ENCODE results near the gene TCF7.

Gene TCF7

DNA sequence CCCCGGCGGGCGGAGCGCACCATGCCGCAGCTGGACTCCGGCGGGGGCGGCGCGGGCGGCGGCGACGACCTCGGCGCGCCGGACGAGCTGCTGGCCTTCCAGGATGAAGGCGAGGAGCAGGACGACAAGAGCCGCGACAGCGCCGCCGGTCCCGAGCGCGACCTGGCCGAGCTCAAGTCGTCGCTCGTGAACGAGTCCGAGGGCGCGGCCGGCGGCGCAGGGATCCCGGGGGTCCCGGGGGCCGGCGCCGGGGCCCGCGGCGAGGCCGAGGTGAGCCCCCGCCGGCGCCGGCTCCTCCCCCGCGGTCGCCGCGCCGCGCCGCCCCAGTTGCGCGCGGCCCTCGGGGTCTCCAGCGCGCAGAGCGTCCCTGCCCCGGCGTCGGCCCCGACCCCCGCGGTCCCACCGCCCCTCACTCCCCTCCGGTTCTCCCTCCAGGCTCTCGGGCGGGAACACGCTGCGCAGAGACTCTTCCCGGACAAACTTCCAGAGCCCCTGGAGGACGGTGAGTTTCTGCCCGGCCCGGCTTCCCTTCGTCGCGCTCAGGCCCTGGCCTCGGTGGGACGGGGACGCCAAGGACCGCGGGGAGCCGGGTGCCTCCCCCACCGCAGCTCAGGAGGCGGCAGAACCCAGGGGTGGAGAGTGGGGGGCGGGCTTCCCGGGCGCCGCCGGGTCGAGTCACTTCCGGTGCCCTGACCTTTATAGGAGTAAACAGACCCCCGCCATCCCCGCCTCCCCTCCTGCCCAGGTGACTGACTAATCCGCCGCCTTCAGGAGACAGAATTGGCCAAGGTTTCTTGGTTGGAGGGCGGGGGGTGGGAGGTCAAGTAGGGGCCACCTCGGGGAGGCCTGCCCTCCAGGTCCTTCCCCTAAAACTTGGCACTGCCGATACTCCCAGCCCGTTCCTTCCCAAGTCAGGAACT is 665 bp downstream of the TCF7 start:
- peak; percentile 70 for DNase-seq

DNA sequence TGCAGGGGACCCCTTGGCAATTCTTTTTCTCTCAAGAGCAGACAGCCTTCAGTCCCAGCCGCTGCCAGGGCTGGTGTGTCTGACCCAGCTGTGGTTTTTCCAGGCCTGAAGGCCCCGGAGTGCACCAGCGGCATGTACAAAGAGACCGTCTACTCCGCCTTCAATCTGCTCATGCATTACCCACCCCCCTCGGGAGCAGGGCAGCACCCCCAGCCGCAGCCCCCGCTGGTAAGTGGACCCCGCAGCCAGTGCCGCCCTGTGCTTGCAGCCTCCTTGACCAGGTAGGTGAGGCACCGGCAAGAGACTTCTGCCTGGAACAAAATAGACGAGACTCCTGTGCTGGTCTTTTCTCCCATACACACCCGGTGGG is 1.3 kb downstream of the TCF7 start:
- DNase-seq = no peak

DNA sequence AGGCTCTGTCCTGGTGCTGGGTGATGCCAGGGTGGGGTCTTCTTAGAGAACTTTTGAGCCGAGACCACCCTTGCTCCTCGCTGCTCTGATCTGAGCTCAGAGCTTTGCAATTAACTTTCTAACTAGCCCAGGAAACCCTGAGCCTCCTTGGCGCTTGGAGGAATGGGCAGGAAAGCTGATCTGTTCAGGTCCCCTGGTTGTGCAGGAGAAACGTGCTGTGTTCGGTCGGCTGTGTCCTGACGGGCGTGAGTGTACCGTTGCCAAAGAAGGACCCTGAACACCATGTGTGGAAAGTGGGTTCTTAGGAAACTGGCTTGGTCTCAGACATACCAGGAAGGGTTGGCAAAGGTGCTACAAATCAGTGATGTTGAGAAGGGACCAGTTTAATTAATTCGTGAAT is 1.8 kb downstream of the TCF7 start:
- no peak for DNase-seq

DNA sequence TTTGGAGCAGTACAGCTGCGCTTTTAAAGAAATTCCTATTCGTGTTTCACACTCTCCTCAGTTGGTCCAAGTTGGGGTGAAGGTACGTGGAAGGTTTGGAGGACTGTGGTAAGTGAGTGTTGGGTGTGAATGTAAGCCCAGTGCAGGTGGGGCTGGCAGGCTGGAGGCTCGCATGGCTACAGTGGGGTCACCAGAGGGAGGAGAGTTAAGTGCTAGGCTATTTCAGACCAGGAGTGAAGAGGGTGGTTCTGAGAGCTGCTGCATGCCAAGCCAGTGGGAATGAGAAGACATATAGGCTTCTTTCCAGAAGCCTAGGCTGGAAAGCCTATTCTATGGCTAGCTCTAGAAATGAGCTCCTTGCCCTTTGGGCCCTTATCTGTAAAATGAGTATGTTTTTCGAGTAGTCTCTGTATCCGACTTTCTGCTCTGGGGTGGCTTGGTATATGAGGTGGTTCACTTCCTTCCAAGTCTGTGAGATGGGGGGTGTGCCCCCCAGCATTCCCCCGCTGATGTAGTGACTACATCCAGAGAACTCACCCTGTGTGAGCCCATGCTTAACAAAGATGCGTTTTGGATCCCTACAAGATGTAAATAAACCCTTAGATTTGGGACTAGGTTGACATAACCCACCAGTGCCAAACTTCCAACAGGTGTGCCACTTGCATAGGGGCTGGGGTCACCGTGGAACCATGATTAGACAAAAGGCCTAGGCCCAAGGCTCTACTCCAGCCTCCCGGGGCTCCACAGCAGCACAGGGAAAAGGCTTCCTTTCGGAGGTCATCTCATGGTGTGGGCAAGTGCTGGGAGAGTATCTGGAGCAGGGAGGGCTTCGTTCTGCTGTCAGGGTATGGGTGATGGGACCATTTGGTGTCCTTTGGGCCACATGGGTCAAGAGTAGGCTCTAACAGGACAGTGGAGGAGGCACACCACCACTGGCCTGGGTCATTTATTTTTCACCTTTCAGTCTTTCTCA is 2.6 kb downstream of the TCF7 start:
- no peak for DNase-seq

DNA sequence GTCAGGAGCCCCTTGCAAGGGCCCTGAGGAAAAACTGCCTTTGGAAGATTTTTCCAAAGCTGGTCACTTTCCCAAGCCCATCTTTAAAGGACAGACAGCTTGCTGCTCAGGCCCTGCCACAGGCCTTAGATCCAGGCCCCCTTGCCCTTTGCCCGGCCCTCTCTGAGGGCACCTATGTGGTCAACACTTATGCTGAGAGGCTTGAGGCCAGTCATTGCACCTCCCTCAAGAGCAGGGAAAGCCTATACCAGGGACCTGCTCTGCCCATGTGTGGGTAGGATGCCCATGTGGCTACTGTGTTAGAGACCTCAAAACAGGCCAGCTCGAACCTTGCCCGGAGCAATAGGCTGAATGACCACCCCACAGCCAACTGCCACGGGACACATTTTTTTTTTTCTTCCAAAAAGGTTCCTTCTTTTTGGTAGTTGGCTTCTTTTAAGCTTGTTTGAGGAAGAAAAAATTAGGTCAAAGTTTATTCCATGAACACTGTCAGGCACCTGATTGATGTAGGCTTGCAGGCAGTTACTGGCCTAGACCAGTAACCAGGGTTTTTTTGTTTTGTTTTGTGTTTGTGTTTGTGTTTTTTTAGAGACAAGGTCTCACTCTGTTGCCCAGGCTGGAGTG is 3.8 kb downstream of the TCF7 start:
- no peak for DNase-seq

DNA sequence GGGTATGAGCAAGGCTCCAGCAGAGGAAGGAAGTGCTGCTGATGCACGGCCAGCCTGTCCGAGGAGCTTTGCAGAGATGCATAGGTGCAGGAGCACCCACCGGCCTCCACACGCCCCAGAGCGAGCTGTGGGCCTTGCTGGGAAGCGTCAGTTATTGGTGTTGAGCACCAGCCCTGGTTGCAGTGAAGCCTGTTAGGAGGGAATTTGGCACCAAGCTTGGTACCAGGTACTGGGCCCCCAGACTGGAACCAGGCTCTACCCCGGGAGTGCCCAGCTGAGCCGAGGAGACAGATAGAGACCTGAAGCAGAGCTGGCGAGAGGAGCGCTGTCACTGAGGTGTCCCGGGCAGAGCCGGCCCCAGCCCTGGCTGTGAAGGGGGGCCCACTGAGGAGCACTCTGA is 5.2 kb downstream of the TCF7 start:
- DNase-seq = no peak

DNA sequence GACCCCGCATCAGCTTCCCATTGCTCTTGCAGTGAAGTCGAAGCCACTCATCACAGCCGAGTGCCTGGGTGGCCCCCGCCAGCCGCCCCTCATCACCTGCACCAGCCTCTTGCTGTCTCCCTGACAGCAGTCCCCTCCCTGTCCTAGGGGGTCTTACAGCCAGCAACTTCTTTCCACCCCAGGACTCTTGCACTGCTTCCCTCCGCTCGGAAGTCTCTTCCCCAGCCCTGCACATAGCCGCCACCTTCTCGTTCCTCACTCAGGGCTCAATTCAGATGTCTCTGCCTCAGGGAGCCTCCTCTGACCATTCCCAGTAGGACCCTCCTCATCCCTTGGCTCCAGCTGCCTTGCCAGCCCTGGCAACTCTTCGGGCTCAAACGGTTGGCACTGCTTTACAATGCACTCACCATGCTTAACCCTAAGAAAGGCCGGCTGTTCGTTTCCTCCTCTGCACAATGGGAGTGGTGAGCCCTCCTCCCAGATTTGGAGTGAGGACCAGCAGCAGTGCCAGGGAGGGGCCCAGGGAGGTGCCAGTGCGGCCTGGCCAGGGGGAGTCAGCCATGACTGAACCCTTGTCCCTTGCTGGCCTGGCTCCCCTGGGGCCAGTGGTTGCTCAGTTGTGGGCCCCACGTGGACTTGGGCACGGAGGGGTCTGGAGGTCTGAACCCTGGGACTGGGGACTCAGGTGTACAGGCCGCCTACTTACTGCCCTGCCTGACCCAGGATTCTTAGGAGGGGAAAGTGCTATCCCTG is 6.1 kb downstream of the TCF7 start:
- DNase-seq = no peak

DNA sequence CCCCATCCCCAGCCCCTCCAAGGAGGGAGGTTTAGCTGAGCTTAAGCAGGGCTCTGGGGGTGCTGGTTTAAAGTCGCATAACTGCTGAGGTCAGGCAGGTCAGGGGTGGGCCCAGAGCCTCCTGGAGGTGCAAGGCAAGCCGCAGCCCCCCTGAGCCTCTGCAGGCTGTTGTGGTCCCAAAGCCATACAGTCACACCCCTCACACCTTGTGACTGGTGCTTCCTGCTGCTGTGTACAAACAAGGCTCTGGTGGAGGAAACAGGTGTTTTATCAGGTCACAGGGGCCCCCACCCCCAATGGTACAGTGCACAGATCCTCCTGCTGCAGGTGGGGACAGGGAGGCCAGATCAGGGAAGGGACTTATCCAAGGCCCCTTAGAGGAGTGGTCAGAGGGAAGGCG is 8.0 kb downstream of the TCF7 start:
- no peak for DNase-seq

DNA sequence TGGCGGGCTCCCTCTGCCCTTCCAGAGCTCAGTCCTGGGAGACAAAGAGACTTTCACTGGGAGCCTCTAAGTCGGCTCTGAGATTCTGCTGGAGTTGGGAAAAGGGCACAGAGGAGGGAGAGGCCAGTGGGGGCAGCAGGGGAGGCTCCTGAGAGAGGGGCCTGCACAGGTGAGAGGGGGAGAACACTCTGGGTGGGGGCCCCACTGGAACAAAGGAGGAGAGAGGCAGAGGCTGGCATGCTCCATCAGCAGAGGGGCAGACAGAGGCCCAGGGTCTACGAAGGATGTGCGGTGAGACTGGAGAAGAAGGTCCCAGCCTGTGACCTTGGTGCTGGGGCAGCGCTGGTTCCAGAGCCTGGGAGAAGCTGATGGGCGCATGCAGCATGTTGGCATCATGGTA is 8.9 kb downstream of the TCF7 start:
- no peak for DNase-seq

DNA sequence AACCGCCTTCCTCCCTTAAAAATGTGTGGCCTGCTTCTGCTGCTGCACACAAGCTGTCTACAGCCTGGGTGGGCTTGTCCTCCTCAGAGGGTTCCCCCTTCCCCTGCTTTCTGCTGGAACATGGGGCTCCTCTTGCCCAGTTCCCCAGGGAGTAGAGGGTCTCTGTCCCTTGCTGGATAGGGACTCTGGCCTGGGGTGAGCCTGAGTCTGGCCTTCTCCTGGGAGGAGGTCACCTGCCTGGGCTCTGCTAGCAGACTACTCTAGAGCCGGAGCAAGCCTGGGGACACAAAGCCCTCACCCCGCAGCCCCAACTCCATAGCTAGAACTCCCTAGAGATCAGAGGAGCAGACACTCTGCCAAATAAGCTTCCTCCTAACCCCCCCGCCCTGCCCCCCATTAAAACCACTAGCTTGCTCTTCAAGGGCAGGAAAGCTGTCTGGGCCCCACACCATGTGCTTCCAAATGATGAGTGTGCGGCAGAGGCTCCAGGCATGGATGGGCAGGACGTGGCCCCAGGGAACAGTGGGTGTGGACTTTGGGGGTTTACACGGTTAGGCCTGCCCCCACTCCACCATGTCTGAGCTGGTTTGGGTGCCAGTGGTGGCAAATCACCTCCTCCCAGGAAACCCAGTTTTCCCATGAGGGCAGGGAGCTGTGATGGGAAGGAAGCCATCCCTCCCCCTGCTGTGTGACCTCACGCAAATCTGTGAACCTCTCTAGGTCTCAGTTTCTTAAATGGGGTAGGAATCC is 10.0 kb downstream of the TCF7 start:
- DNase-seq = no peak

DNA sequence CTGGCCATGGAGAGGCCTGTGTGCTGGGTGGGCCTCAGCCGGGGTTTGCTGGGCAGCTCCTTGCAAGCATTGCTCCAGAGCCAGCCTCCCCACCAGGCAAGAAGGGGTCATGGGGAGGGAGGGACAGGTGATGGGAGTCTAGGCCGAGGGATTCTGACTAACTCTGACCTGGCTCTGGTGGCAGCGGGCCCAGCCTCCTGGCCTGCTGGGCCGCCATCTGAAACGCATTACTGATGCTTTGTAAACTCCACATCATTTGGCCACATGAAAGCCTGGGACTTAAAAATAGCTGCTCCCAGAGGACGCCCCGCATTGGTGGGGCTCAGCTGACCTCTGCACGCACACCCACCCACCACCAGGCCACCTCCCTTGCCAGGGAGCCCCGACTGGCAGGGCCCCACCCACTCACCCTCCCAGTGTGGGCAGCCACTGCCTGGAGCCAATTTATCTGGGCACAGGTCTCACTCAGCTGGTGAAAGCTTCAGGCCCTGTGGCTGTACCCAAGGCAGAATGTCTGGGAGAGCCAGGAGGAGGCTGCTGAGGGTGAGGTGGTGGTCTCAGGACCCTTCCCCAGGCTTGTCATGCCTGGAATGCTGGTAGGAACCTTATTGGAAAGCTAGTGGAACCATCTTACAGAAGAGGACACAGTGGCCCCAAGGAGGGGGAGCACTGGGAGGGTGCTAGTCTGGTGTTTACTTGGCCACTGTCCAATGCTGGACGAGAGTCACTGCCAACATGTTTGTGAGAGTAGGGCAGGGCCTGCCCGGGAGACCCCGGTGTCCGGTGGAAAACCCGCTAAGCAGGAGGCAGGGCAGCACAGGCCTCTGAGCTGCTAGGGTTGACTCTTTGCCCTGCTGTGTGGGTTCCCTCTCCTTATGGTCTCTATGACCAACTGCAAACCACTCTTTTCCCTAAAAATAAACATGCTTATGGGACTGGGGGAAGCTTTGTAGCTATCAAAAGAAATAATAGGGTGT is 10.8 kb downstream of the TCF7 start:
- DNase-seq = no peak

DNA sequence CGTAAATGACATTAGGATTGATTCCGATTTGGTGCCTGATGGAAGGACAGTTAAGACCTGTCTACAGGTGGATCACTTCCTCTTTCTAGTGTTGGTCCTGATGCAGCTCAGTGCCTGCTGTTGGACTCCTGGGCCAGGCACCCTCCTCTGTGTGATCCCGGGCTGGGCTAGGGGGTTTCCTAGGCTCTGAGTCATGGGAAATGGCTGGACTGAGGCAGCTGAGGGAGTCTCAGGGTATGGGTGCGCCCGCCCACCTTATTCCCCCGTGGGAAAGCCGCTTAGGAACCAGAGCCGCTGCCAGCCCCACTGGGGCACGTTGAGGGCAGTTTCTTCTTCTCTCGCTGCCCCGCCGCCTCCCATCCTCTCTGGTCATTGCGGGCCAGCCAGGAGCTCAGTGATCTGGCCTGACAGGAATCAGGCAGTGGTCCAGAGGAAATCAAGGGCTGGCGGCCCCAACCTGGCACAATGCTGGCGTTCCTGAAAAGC is 12.9 kb downstream of the TCF7 start:
- DNase-seq = no peak

DNA sequence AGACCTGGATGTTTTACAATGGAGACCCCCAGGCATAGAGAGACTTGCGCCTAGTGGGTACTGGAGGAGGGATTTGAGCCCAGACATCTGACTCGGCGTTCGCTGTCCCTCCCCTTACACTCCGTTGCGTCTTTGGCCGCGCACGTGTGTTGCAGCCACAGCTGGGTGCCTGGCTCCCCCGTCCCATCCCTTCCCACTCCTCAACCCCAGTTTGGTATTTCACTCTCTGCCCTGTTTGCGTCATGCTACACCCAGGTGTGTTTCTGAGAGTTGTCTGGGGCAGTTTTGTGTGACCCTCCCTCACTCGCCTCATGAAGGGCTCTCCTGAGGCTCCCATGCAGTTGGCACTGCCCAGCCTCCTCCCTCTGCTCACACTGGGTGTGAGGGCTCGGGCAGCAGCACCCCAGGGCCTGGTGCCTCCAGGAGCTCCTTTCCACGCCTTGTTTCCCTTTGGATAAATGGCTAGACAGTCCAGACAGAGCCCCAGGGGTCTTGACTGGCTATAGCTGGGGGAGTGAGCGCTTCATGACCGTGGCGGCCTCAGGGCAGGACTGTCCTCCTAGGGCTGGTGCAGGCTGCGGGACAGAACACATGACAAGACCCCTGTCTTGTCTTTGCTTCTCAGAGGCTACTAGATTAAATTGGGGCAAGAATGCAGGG is 13.6 kb downstream of the TCF7 start:
- DNase-seq = no peak

DNA sequence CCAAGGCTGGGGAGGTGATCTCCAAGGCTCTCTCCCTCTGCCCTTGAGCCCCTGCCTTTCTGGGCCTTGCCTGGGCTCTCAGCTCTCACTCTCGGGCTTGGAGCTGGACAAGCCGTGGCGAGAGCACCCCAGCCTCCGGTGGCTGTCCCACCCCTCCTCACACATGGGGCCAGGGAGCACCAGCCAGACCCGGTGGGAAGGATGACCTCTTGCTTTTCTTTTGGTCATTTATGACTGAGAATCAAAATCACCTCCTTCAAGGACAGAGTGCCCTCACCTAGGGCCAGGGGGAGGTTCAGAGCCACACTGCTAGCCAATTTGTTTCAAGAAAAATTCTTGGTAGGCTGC is 14.1 kb downstream of the TCF7 start:
- no peak for DNase-seq

DNA sequence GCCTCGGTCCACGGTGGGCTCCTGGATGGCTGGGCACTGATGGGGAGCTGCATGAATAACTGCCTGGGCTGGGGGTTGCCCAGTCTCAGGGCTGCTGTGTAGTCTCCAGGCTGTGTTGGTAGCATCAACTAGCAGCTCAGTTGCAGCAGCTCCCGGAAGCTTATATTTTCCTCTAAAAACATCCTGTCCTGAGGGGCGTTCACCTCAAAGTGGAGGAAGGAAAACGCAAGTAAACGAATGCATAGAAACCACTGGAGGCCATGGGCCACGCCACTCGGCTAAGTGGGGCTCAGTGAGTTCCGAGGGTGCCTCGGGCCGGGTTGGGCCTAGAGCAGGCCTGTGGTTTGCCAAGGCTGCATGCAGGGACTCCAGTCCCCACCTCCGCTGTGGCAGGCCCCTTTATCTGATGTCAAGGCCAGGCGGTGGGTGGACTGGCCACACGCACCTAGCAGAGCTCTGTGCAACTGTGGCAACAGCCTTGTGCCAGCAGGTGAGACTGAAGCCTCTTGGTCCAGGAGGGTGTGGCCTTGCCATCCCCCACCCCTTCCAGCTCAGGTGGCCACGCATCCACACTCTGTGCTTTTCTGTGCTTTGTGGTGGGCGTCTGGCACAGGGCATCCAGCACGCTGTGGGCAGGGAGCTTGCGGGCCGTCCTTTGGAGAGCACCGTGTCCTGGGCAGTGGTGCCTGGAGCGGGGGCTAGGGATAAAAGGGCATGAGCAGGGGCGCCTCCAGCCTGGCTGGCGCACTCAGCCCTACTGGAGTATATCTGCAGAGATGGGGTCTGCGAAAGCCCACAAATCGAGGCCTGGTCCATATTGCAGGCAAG is 15.1 kb downstream of the TCF7 start:
- no peak for DNase-seq

DNA sequence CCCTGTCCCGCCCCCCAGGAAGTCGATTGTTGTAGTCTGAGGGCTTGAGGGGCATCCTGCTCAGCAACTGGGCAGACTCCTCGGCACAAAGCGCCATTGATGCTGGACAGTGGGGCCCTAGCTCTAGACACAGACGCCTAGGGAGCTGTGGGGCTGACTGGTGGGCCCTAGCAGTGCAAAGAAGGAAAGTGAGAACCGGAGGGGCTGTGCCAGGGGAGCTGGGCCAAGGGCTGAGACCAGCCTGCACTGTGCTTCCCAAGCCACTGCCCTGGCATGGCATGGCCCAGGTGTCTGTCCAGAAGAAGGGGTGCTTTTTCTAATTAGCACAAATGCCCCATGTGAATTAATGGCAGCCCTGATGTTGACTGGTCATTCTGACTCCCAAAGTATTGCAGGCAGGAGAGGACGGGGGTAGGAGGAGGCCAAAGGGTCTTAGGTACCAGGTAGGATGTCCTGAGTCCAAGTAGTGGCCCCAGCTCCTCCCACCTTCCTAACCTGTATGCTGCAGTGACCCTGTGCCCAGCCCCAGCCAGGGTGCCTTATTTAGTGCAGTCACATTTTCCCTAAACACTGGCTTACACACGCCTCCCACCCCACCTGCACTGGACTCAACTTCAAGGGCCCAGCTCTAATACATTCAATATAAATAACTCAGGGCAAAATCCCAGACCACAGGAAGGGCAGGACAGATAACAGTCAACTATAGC is 15.9 kb downstream of the TCF7 start:
- DNase-seq = peak; percentile 2

DNA sequence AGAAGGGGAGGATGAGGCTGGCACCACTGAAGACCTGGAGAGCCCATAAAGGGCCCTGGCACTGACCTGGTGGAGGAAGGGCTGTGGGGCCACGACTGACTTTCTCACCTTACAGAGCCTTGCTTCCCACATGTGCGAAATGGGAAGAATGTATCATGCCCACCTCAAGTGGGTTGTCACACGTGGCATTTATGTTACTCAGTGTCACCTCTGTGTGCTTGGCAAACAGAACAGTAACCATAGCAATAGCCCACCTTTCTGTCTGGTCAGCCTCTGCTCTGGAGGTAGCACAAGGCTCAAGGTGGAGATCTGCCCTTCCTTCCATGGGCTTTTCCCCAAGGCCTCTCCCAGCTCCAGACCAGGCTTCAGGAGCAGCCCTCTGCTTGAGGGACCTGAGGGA is 16.7 kb downstream of the TCF7 start:
- no peak for DNase-seq

DNA sequence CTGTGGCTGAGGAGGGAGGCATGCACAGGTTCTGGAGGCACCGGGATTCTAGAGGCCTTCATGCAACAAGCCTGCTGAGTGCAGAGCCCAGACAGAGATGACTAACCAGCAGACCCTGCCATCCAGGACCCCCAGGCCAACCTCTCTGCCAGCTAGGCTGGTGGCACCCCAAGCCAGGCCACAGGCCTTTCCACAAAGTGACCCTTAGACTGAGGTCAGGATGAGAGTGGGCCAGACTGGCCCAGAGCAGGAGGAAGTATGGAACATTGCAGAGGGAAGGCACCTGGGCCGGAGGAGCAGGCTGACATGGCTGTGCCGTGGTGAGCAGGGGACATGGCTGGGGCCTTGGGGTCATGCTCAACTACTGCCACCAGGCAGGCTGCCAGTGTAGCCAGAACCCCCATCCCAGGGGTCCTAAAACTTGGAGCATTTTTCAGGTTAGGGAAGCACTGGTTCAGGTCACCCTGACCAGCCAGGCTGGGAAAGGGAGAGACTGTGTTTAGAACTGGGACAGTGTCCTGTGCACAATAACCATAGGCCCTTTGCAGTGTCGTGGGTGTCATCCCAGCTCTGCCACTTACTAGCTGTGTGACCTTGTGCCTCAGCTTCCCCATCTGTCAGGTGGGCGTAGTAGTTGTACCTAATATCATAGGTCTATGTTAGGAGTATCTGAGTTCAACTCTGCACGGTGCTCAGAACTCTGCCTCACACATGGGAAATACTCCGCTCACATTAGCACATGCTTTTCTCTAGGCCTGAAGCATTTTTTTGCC is 17.3 kb downstream of the TCF7 start:
- DNase-seq = peak; percentile 5
